HG03103 (cell line): ENCODE data around the gene VPREB1.
"Not testable (repeated sequence)": the region's sequence is repeated elsewhere in the genome, so short reads cannot be mapped to it uniquely, and the experiment has no call there.

Experiments
- ATAC-seq: cut with Tn5 transposase; IDR thresholded peaks from one replicate; pipeline ENCODE4 v1.9.1; 2021; ENCODE audit warnings: low read depth; ENCODE audit not compliant: unreplicated experiment

The VPREB1 gene

GRCh38 chr22:22289666-22290065, 45.1 kb downstream of the VPREB1 start:
- not testable (repeated sequence) for ATAC-seq

- not testable (repeated sequence) for ATAC-seq
These were observed 46.7 kb downstream of the VPREB1 start for GRCh38 chr22:22291129-22291806.

GRCh38 chr22:22292656-22293055, 48.1 kb downstream of the VPREB1 start:
- not testable (repeated sequence) for ATAC-seq

GRCh38 chr22:22293436-22293835, 48.9 kb downstream of the VPREB1 start:
- ATAC-seq: not testable (repeated sequence)

GRCh38 chr22:22294641-22295040, 50.1 kb downstream of the VPREB1 start:
- not testable (repeated sequence) for ATAC-seq
